Neural cell (in vitro differentiated cells): Measurements from ENCODE around the gene EMID1. TPM values are rescaled to one million over a fixed set of nuclear protein-coding genes. Genes with fewer than 3 reads are reported as not detected.

Source experiments
- H2AFZ ChIP-seq: fragments of 200-600, 300-800 bp; sonication (generic), shearing (Covaris generic); 2 replicates; pipeline ENCODE4 v1.6.0; 2014; ENCODE audit warnings: low read depth, mild to moderate bottlenecking, antibody characterized with exemption, low read length, moderate library complexity
- H3F3A ChIP-seq: fragments of 200-600 bp; shearing (Covaris generic); 2 replicates; pipeline ENCODE4 v1.6.1; 2016; ENCODE audit warnings: mild to moderate bottlenecking, moderate library complexity, mixed read lengths, antibody characterized with exemption, low read length; ENCODE audit not compliant: insufficient read depth, poor library complexity, severe bottlenecking
- H3K27ac ChIP-seq: fragments of 200-600, 300-800 bp; sonication (generic), shearing (Covaris generic); 2 replicates; pipeline ENCODE4 v1.5.1; 2014; ENCODE audit warnings: mild to moderate bottlenecking, low read length, moderate library complexity
- H3K27me3 ChIP-seq: fragments of 300-800, 200-600 bp; sonication (generic), shearing (Covaris generic); 2 replicates; pipeline ENCODE4 v1.6.0; 2014; ENCODE audit warnings: mild to moderate bottlenecking, low read depth, low read length, moderate library complexity; ENCODE audit not compliant: insufficient read depth
- H3K36me3 ChIP-seq: fragments of 300-800, 200-600 bp; sonication (generic), shearing (Covaris generic); 2 replicates; pipeline ENCODE4 v1.5.1; 2014; ENCODE audit warnings: mild to moderate bottlenecking, antibody characterized with exemption, low read length, moderate library complexity; ENCODE audit not compliant: insufficient read depth
- H3K4me2 ChIP-seq: fragments of 300-800, 200-600 bp; sonication (generic), shearing (Covaris generic); 2 replicates; pipeline ENCODE4 v1.6.0; 2014; ENCODE audit warnings: mild to moderate bottlenecking, low read length
- H3K4me3 ChIP-seq: fragments of 300-800, 200-600 bp; sonication (generic), shearing (Covaris generic); 2 replicates; pipeline ENCODE4 v1.5.1; 2014; ENCODE audit warnings: mild to moderate bottlenecking, low read length, moderate library complexity
- H3K79me2 ChIP-seq: fragments of 200-600 bp; shearing (Covaris generic); replicated peaks from 2 replicates; pipeline ENCODE4 v1.6.0; 2014; ENCODE audit warnings: mild to moderate bottlenecking, low read length, moderate library complexity; ENCODE audit not compliant: insufficient read depth
- H3K9ac ChIP-seq: fragments of 300-800, 200-600 bp; sonication (generic), shearing (Covaris generic); 2 replicates; pipeline ENCODE4 v1.6.1; 2016; ENCODE audit warnings: mild to moderate bottlenecking, low read length, mixed read lengths
- H3K9me2 ChIP-seq: fragments of 200-600 bp; shearing (Covaris generic); 2 replicates; pipeline ENCODE4 v1.6.1; 2016; ENCODE audit warnings: mild to moderate bottlenecking, low read length, mixed read lengths; ENCODE audit not compliant: insufficient read depth
- H3K9me3 ChIP-seq: fragments of 200-600, 300-800 bp; sonication (generic), shearing (Covaris generic); 2 replicates; pipeline ENCODE4 v1.6.1; 2016; ENCODE audit warnings: mild to moderate bottlenecking, mixed run types, low read length, moderate library complexity, mixed read lengths
- H4K20me1 ChIP-seq: fragments of 200-600 bp; shearing (Covaris generic); 2 replicates; pipeline ENCODE4 v1.6.1; 2016; ENCODE audit warnings: mild to moderate bottlenecking, mixed run types; ENCODE audit not compliant: insufficient read depth
- EP300 ChIP-seq: fragments of 450-650 bp; conservative IDR thresholded peaks from 2 replicates; pipeline ENCODE4 v1.6.1; 2014; ENCODE audit warnings: antibody characterized with exemption, mild to moderate bottlenecking, moderate library complexity; ENCODE audit not compliant: poor library complexity, severe bottlenecking
- EZH2 ChIP-seq: fragments of 200-600, 300-800 bp; shearing (Covaris generic), sonication (generic); IDR thresholded peaks from 2 replicates; pipeline ENCODE4 v1.6.1; 2014; ENCODE audit warnings: antibody characterized with exemption, low read length, borderline replicate concordance, mild to moderate bottlenecking; ENCODE audit not compliant: insufficient read depth, poor library complexity, severe bottlenecking
- MXI1 ChIP-seq: fragments of 450-650 bp; conservative IDR thresholded peaks from 2 replicates; pipeline ENCODE4 v1.6.1; 2014; ENCODE audit warnings: antibody characterized with exemption, mild to moderate bottlenecking; ENCODE audit not compliant: poor library complexity, severe bottlenecking
- POLR2AphosphoS5 ChIP-seq: IDR thresholded peaks from 2 replicates; pipeline ENCODE4 v1.6.1; 2012
- RAD21 ChIP-seq: fragments of 450-650 bp; conservative IDR thresholded peaks from 2 replicates; pipeline ENCODE4 v1.6.1; 2014; ENCODE audit warnings: antibody characterized with exemption, mild to moderate bottlenecking, moderate library complexity
- SMC3 ChIP-seq: fragments of 450-650 bp; conservative IDR thresholded peaks from 2 replicates; pipeline ENCODE4 v1.6.1; 2014; ENCODE audit warnings: antibody characterized with exemption, mild to moderate bottlenecking, moderate library complexity; ENCODE audit not compliant: poor library complexity
- TAF1 ChIP-seq: IDR thresholded peaks from 2 replicates; pipeline ENCODE4 v1.6.1; 2012; ENCODE audit warnings: low read depth
- polyA plus RNA-seq: library from polyadenylated mRNA; depleted of rRNA; stranded (reverse); fragments of >200 nt; gene quantifications from 2 replicates; pipeline ENCODE4 v1.2.3, GENCODE V29; 2014
- TF ChIP-seq, protein P1 (sequence below): fragments of 450-650 bp; IDR thresholded peaks from 2 replicates; pipeline ENCODE4 v1.5.1; 2014; ENCODE audit warnings: antibody characterized with exemption, mild to moderate bottlenecking, moderate library complexity; ENCODE audit not compliant: poor library complexity, severe bottlenecking
- TF ChIP-seq, protein P2 (sequence below): IDR thresholded peaks from 2 replicates; pipeline ENCODE4 v1.6.1; 2012; ENCODE audit warnings: borderline replicate concordance

The EMID1 gene
- polyA plus RNA-seq, 1 donor from 2014 or later = 14.1 TPM

DNA sequence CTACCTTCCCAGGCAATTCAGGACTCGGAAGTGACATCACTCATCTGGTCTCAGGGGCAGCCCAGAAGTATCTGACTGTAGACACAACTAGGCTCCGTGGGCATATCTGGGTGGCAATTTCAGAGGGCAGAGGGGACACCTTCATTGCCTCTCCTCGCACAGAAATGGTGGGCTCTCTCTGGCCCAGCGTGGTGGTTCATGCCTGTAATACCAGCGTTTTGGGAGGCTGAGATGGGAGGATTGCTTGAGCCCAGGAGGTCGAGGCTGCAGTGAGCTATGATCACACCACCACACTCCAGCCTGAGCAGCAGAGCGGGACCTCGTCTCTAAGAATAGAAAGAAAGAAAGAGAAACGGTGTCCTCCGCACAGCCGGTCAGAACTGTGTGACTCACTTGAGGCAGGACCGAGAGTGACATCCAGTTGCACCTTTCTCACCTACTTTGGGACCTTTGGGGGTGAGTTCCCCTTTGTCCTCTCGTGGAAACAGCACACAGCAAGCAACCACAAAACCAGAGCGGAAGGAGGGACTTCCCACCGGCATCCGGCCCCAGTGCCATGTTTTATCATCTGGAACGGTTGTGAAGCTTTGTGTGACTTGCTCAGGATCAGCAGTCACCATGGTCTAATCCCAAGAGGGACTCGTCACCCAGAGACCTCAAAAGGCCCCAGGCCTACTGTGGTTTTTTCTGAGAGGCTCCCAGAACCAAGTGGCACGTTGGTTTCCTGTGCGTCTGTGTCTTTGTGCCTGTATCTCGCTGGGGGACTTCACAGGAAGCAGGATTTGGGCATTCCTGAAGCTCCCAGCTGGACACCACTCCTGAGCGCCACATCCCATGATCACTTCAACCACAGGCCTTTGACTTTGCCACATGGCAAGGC lies 38.4 kb upstream of the EMID1 start:
- TF ChIP-seq, protein P1, sequence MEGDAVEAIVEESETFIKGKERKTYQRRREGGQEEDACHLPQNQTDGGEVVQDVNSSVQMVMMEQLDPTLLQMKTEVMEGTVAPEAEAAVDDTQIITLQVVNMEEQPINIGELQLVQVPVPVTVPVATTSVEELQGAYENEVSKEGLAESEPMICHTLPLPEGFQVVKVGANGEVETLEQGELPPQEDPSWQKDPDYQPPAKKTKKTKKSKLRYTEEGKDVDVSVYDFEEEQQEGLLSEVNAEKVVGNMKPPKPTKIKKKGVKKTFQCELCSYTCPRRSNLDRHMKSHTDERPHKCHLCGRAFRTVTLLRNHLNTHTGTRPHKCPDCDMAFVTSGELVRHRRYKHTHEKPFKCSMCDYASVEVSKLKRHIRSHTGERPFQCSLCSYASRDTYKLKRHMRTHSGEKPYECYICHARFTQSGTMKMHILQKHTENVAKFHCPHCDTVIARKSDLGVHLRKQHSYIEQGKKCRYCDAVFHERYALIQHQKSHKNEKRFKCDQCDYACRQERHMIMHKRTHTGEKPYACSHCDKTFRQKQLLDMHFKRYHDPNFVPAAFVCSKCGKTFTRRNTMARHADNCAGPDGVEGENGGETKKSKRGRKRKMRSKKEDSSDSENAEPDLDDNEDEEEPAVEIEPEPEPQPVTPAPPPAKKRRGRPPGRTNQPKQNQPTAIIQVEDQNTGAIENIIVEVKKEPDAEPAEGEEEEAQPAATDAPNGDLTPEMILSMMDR = no peak
- no peak for TF ChIP-seq SMC3
- no peak for TF ChIP-seq MXI1
- TF ChIP-seq, protein P2, sequence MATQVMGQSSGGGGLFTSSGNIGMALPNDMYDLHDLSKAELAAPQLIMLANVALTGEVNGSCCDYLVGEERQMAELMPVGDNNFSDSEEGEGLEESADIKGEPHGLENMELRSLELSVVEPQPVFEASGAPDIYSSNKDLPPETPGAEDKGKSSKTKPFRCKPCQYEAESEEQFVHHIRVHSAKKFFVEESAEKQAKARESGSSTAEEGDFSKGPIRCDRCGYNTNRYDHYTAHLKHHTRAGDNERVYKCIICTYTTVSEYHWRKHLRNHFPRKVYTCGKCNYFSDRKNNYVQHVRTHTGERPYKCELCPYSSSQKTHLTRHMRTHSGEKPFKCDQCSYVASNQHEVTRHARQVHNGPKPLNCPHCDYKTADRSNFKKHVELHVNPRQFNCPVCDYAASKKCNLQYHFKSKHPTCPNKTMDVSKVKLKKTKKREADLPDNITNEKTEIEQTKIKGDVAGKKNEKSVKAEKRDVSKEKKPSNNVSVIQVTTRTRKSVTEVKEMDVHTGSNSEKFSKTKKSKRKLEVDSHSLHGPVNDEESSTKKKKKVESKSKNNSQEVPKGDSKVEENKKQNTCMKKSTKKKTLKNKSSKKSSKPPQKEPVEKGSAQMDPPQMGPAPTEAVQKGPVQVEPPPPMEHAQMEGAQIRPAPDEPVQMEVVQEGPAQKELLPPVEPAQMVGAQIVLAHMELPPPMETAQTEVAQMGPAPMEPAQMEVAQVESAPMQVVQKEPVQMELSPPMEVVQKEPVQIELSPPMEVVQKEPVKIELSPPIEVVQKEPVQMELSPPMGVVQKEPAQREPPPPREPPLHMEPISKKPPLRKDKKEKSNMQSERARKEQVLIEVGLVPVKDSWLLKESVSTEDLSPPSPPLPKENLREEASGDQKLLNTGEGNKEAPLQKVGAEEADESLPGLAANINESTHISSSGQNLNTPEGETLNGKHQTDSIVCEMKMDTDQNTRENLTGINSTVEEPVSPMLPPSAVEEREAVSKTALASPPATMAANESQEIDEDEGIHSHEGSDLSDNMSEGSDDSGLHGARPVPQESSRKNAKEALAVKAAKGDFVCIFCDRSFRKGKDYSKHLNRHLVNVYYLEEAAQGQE = no peak
- TF ChIP-seq POLR2AphosphoS5 = no peak
- no peak for TF ChIP-seq EZH2
- no peak for TF ChIP-seq EP300
- no peak for TF ChIP-seq TAF1
- no peak for TF ChIP-seq RAD21

DNA sequence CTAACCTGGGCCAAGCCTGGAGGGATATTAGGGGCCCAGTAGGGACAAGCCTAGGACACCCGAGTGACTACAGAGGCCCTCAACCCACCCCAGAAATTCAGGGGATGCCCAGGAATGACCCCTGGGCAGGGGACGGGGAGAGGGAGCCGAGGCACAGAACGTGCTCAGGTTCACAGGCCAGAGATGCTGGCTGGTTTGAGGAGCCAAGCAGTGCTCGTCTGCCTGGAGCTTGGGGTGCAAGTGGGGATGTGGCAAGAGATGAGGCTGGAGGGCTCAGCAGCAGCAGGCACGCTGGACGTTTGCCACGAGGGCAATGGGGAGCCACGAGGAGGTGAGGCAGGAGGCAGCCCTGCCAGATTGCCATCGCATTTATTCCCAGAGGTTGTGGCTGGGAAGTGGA lies 34.0 kb upstream of the EMID1 start:
- H3F3A ChIP-seq = no peaks in the 10 kb centered on the region
- no peak overlapping the region for H3K27ac ChIP-seq
- TF ChIP-seq EP300 = no peak
- no peak for TF ChIP-seq SMC3
- TF ChIP-seq, protein P2 = no peak
- no peak for TF ChIP-seq MXI1
- TF ChIP-seq RAD21 = no peak
- TF ChIP-seq, protein P1 = no peak
- no peak for TF ChIP-seq POLR2AphosphoS5
- H3K36me3 ChIP-seq = no peaks in the 10 kb centered on the region
- no peak overlapping the region for H2AFZ ChIP-seq
- no peaks in the 10 kb centered on the region for H3K9me2 ChIP-seq
- H3K4me3 ChIP-seq = no peak overlapping the region
- no peaks in the 10 kb centered on the region for H3K79me2 ChIP-seq
- no peak overlapping the region for H3K9ac ChIP-seq
- no peaks in the 10 kb centered on the region for H3K9me3 ChIP-seq
- no peak overlapping the region for H3K4me2 ChIP-seq
- no peaks in the 10 kb centered on the region for H3K27me3 ChIP-seq
- H4K20me1 ChIP-seq = no peaks in the 10 kb centered on the region

More for the DNA sequence above, 38.4 kb upstream of the EMID1 start:
- Histone ChIP-seq H3K9me2 (no peaks in the 10 kb centered on the region), H3K36me3 (no peaks in the 10 kb centered on the region), H3K4me3 (no peak overlapping the region), H3K27me3 (no peaks in the 10 kb centered on the region), H3K9me3 (no peaks in the 10 kb centered on the region), H2AFZ (no peak overlapping the region), H3K79me2 (no peaks in the 10 kb centered on the region), H4K20me1 (no peaks in the 10 kb centered on the region), H3K27ac (no peak overlapping the region), H3F3A (no peaks in the 10 kb centered on the region), H3K9ac (no peak overlapping the region), H3K4me2 (no peak overlapping the region)
